ENCODE results near the gene SMYD1.

The SMYD1 gene

DNA sequence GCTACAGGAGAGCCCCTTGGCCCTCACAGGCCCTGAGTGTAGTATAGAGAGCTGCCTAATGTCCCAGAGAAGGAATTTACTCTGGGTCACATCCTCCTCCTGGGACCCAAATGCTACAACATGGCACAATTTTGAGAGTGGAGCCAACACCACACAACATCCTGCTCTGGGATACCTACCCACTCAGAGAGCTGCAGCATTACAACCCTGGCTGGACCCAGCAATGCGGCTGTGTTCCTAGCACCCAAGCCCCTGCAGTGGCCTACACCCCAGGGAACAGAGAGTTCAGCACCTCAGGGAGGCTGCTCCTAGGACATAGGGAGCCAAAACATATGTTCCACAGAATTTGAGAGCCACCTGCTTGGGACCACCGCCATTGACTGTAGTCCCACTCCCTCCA lies 79.5 kb downstream of the SMYD1 start:
- FAIRE-seq = no peak

DNA sequence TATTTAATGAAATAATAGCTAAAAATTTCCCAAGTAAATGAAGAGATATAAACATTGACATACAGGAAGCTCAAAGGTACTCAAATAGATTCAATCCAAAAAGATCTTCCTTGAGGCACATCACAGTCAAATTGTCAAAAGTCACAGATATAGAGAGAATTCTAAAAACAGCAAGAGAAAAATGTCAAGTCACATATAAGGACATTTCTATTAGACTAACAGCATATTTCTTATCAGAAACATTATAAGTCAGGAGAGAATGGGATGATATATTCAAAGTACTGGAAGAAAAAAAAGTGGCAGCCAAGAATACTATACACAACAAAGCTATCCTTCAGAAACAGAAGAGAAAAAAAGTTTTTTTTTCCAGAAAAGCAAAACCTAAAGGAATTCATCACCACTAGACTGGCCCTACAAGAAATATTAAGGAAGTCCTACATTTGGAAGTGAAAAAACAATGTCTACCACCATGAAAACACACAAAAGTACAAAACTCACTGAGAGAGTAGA lies 81.4 kb downstream of the SMYD1 start:
- FAIRE-seq = no peak

DNA sequence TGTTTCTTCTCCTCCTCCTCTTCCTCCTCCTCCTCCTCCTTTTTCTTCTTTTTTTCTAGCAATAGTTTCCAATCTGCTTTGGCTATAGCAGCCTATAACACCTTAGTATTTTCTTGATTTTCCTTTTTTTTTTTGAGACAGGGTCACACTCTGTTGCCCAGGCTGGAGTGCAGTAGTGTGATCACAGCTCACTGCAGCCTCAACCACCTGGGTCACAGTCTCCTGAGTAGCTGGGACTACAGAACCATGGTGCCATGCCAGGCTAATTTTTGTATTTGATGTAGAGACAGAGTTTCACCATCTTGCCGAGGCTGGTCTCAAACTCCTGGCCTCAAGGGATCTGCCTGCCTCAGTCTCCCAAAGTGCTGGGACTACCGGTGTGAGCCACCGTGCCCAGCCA lies 91.9 kb downstream of the SMYD1 start:
- FAIRE-seq = no peak

DNA sequence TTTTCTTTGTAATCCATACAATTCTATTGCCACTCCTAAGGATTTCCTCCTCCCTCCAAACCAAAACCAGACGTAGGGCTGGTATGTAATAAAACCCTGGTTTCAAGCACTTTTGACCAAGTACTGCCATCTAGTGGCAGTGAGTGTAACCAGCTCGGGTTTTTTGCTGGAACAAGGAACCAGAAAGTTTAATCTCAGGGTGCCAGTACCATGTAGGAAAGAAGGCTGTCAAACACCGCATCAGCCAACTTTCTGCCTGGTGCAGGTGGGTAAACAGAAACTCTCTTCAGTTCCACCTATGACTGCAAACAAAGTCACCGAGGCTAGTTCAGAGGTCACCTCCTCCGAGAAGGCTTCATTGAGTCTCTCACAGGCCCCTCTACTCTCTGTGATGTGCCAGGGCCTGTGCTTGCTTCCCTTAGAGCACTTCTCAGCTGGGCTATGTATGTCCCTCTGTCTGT lies 92.4 kb downstream of the SMYD1 start:
- FAIRE-seq = peak; percentile 95

DNA sequence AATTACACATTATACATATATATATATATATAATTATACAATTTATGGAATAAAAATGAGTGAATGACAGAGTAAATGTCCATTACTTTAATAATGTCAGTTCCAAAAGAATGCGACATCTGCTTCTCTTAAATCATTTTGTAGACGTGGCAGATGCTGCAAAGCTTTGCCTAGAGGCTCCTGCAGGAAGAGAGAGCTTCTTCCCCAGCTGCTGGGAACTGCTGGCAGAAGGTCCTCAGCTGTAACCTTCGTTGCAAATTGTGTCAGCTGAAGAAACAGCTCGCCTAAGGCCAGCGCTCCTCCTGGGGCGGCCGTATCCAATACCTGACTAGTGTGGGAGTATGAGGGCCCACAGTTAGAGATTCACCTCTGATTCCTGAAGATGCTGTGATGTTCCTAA lies 92.9 kb downstream of the SMYD1 start:
- no peak for FAIRE-seq

DNA sequence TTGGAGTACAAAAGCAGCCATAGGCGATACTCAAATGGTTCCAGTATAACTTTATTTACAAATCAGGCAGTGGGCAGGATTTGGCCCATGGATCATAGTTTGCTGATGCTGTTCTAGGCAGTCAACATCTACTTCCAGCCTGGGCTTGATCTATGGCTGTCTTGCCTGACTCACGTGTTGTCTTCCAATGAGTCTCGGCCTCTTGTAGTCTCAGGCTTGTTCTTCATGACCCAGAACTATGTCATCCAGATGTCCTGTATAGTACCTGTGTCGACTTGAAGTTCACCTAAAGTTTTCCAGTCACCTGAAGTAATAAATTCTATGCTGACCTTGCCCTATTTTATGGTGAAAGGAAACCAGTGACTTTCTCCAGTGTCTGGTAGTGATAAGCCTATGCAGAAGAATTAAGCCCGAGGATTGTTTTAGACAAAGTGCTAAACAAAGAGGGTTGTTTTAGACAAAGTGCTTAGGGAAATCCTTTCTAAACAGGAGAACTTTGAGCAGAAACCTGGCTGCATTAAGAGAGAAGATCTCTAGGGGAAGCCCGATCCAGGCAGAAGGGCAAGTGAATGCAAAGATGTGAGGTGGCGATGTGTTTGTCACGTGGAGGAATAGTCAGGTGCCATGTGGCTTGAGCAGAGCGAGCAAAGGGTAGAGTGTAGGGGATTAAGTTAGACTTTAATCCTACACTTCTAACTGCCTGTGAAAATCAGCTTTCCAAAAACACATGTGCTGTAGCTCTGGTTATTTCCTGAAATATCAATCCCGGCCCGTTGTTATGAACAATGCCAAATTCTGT lies 94.0 kb downstream of the SMYD1 start:
- no peak for FAIRE-seq
